Ascending aorta (tissue), 2 donors: ENCODE measurements around the gene ONECUT1. TPM values are rescaled to one million over a fixed set of nuclear protein-coding genes. Genes with fewer than 3 reads are reported as not detected.

Experiments
- DNase-seq, 2 donors: peaks; one replicate each; pipeline ENCODE4 v3.0.0-alpha.2; 2019; ENCODE audit warnings: low spot score in 2 of 2
- H3K27ac ChIP-seq, 2 donors: fragments of 200-600 bp; sonication (generic); one replicate each; pipeline ENCODE4 v1.5.1; 2016 to 2017; ENCODE audit warnings: mild to moderate bottlenecking in 1 of 2
- H3K27me3 ChIP-seq: fragments of 200-600 bp; sonication (generic); one replicate; pipeline ENCODE4 v1.5.1; 2017
- H3K36me3 ChIP-seq, 2 donors: fragments of 200-600 bp; sonication (generic); one replicate each; pipeline ENCODE4 v1.5.1; 2016
- H3K4me1 ChIP-seq, 2 donors: fragments of 200-600 bp; sonication (generic); one replicate each; pipeline ENCODE4 v1.5.1; 2016 to 2017; ENCODE audit warnings: mild to moderate bottlenecking in 1 of 2
- H3K4me3 ChIP-seq, 2 donors: fragments of 200-600 bp; sonication (generic); one replicate each; pipeline ENCODE4 v1.5.1; 2016 to 2017; ENCODE audit warnings: mild to moderate bottlenecking in 1 of 2
- H3K9me3 ChIP-seq, 2 donors: fragments of 200-600 bp; sonication (generic); one replicate each; pipeline ENCODE4 v1.5.1; 2016
- CTCF ChIP-seq, 3 experiments: fragments of 200-600 bp in 2 of 3; fragments of 450-650 bp in 1 of 3; sonication (generic) in 2 of 3; IDR thresholded peaks; one replicate each; pipeline ENCODE4 v1.5.1; 2016 to 2019; ENCODE audit warnings: antibody characterized with exemption in 3 of 3, mild to moderate bottlenecking in 1 of 3, moderate library complexity in 1 of 3
- intact Hi-C: fragments of 100-400 bp; cut with DNase I; formaldehyde crosslinking; loops from one replicate; pipeline ENCODE4 v1.15.1; 2023
- total RNA-seq: library from RNA; depleted of rRNA; stranded (reverse); fragments of >200 nt; gene quantifications from one replicate; pipeline ENCODE4 v1.1.0, GENCODE V29; 2016

Gene ONECUT1
- total RNA-seq, 1 donor from 2014 or later = 1.5 TPM

GRCh38 chr15:52749258-52749657 lies 40.9 kb downstream of the ONECUT1 start:
- H3K27ac ChIP-seq = no peak overlapping the region
- no peak overlapping the region for H3K4me3 ChIP-seq
- no peaks in the 10 kb centered on the region for H3K36me3 ChIP-seq
- intact Hi-C loops = no loop called here
- TF ChIP-seq CTCF (IDR thresholded peaks at IDR 0.05) = no peak
- no peak for DNase-seq
- H3K27me3 ChIP-seq = no peaks in the 10 kb centered on the region
- H3K9me3 ChIP-seq = no peaks in the 10 kb centered on the region
- no peaks in the 10 kb centered on the region for H3K4me1 ChIP-seq

GRCh38 chr15:52746162-52746757 lies 43.9 kb downstream of the ONECUT1 start:
- intact Hi-C loops = no loop called here
- DNase-seq = no peak
- Histone ChIP-seq H3K9me3 (no peaks in the 10 kb centered on the region), H3K27me3 (no peaks in the 10 kb centered on the region), H3K4me1 (no peaks in the 10 kb centered on the region), H3K27ac (no peak overlapping the region), H3K4me3 (no peak overlapping the region), H3K36me3 (no peaks in the 10 kb centered on the region)
- TF ChIP-seq CTCF (IDR thresholded peaks at IDR 0.05) = no peak

GRCh38 chr15:52745326-52746161 lies 44.6 kb downstream of the ONECUT1 start:
- Histone ChIP-seq H3K4me1 (no peaks in the 10 kb centered on the region), H3K27me3 (no peaks in the 10 kb centered on the region), H3K36me3 (no peaks in the 10 kb centered on the region), H3K27ac (no peak overlapping the region), H3K9me3 (no peaks in the 10 kb centered on the region), H3K4me3 (no peak overlapping the region)
- DNase-seq = no peak
- no peak for TF ChIP-seq CTCF (IDR thresholded peaks at IDR 0.05)
- intact Hi-C loops = no loop called here

- Histone ChIP-seq H3K4me3 (no peak overlapping the region), H3K4me1 (peaks cover 0 to 7% of the 10 kb centered on the region in 2 donors), H3K9me3 (no peaks in the 10 kb centered on the region), H3K27ac (no peak overlapping the region), H3K36me3 (no peaks in the 10 kb centered on the region), H3K27me3 (no peaks in the 10 kb centered on the region)
- intact Hi-C loops = loop anchor here (5.0 kb wide), 1 partner anchor 61 kb away; the partner anchor contains the start of gene ATOSA
- no peak for DNase-seq
- TF ChIP-seq CTCF (IDR thresholded peaks at IDR 0.05) = no peak
These were observed 51.8 kb downstream of the ONECUT1 start for GRCh38 chr15:52738311-52738710.

GRCh38 chr15:52737720-52738119 lies 52.4 kb downstream of the ONECUT1 start:
- Histone ChIP-seq H3K36me3 (no peaks in the 10 kb centered on the region), H3K27me3 (no peaks in the 10 kb centered on the region), H3K4me1 (peaks cover 0 to 7% of the 10 kb centered on the region in 2 donors), H3K9me3 (no peaks in the 10 kb centered on the region), H3K27ac (no peak overlapping the region), H3K4me3 (no peak overlapping the region)
- intact Hi-C loops = loop anchor here (5.0 kb wide), 1 partner anchor 60 kb away; the partner anchor contains the start of gene ATOSA
- TF ChIP-seq CTCF (IDR thresholded peaks at IDR 0.05) = no peak
- no peak for DNase-seq
